NCI-H460 (cell line): ENCODE measurements around the gene KBTBD6. TPM values are rescaled to one million over a fixed set of nuclear protein-coding genes. Genes with fewer than 3 reads are reported as not detected.
A peak's percentile ranks its signal among the peaks of the same experiment; 100 is the strongest.
"Not testable (repeated sequence)": the region's sequence is repeated elsewhere in the genome, so short reads cannot be mapped to it uniquely, and the experiment has no call there.

Experiments
- DNase-seq: peaks from one replicate; pipeline ENCODE4 v3.0.0-alpha.2; 2016; ENCODE audit warnings: low read depth; ENCODE audit errors: extremely low read depth
- small RNA-seq, 2 experiments: library from RNA; depleted of rRNA; stranded (forward); fragments of <200 nt; gene quantifications; one replicate each; pipeline ENCODE3, GENCODE V24; 2014
- total RNA-seq: library from RNA; depleted of rRNA; stranded (reverse); fragments of >200 nt; shearing (Covaris generic); gene quantifications from 2 replicates; pipeline ENCODE4 v1.2.3, GENCODE V29; 2014; rRNA removed

KBTBD6 gene
- total RNA-seq, 1 experiment from 2014 or later, result 9.6 TPM

- no peak for DNase-seq
Measured at GRCh38 chr13:41136396-41137031, 3.9 kb upstream of the KBTBD6 start.

- DNase-seq, result no peak
Measured at GRCh38 chr13:41133951-41134350, 1.3 kb upstream of the KBTBD6 start.

- not testable (repeated sequence) for DNase-seq
Measured at GRCh38 chr13:41131660-41132511, 716 bp downstream of the KBTBD6 start.

GRCh38 chr13:41131189-41131588 is 1.4 kb downstream of the KBTBD6 start:
- DNase-seq, result not testable (repeated sequence)

- no peak for DNase-seq
Measured at GRCh38 chr13:41130356-41130755, 2.2 kb downstream of the KBTBD6 start.

GRCh38 chr13:41127701-41128100 is 4.9 kb downstream of the KBTBD6 start:
- peak; percentile 6 for DNase-seq

- no peak for DNase-seq
Measured at GRCh38 chr13:41122838-41123237, 9.8 kb downstream of the KBTBD6 start.

GRCh38 chr13:41117869-41118268 is 14.7 kb downstream of the KBTBD6 start:
- no peak for DNase-seq

GRCh38 chr13:41111454-41111853 is 21.1 kb downstream of the KBTBD6 start:
- DNase-seq, result no peak

- DNase-seq, result no peak
Measured at GRCh38 chr13:41107584-41108014, 25.0 kb downstream of the KBTBD6 start.

GRCh38 chr13:41107104-41107571 is 25.5 kb downstream of the KBTBD6 start:
- DNase-seq, result no peak

- DNase-seq, result no peak
Measured at GRCh38 chr13:41099986-41100385, 32.6 kb downstream of the KBTBD6 start.

- DNase-seq, result no peak
Measured at GRCh38 chr13:41098761-41099160, 33.8 kb downstream of the KBTBD6 start.

GRCh38 chr13:41095681-41096080 is 36.9 kb downstream of the KBTBD6 start:
- DNase-seq, result not testable (repeated sequence)

- no peak for DNase-seq
Measured at GRCh38 chr13:41085961-41086585, 46.5 kb downstream of the KBTBD6 start.

GRCh38 chr13:41079725-41080124 is 52.9 kb downstream of the KBTBD6 start:
- DNase-seq, result no peak

Small RNA genes within 50 kb of the gene (small RNA-seq; reads per million reads assigned to genes)
- 0 to 0.06 reads per million in 2 experiments for gene MIR3168
- gene RN7SL597P, result 0 reads per million in 2 experiments

Other genes with a start within 250 kb of the KBTBD6 start
- 21.2 and 23.8 TPM in 2 replicates for gene ELF1, start 113.5 kb downstream of the KBTBD6 start, total RNA-seq
- 7.3 and 9.1 TPM in 2 replicates for gene WBP4, start 71.3 kb downstream of the KBTBD6 start, total RNA-seq
- 4.5 and 4.9 TPM in 2 replicates for gene KBTBD7, start 61.8 kb upstream of the KBTBD6 start, total RNA-seq
- gene MTRF1, start 130.8 kb upstream of the KBTBD6 start, total RNA-seq, result 11.5 and 18.2 TPM in 2 replicates
- 7.2 and 7.5 TPM in 2 replicates for gene NAA16, start 178.5 kb upstream of the KBTBD6 start, total RNA-seq